ENCODE measurements around the gene GARIN3. TPM values are rescaled to one million over a fixed set of nuclear protein-coding genes. Genes with fewer than 3 reads are reported as not detected.

GARIN3 gene
- total and polyA plus RNA-seq, 9 donors, result not detected

- 87% methylated on average over 7 of the region's 14 CpGs for WGBS (ENCODE audit: insufficient coverage)
- H3K27ac ChIP-seq (ENCODE audit: low read length), result no peak overlapping the region
Observed at GRCh38 chr5:157148734-157149615, 17.1 kb downstream of the GARIN3 start.

GRCh38 chr5:157143127-157143971 is 22.7 kb downstream of the GARIN3 start:
- peak overlapping the region; percentile 97 for H3K27ac ChIP-seq (ENCODE audit: low read length)
- DNase-seq, result peak; percentile 70
- H3K27me3 ChIP-seq (ENCODE audit: control insufficient read depth, insufficient read depth, low read length), result no peaks in the 10 kb centered on the region
- H3K4me3 ChIP-seq (ENCODE audit: low read length), result peak overlapping the region; percentile 100
- 10% methylated on average over 16 of the region's 33 CpGs for WGBS (ENCODE audit: insufficient coverage)
- H3K9me3 ChIP-seq (replicated peaks; ENCODE audit: control insufficient read depth, low read depth, low read length), result no peaks in the 10 kb centered on the region
- H3K4me1 ChIP-seq (ENCODE audit: control insufficient read depth, insufficient read depth, low read length), result peaks cover 17% of the 10 kb centered on the region
- peaks cover 8% of the 10 kb centered on the region for H3K36me3 ChIP-seq (ENCODE audit: control insufficient read depth, insufficient read depth, low read length)

More at GRCh38 chr5:157148734-157149615, 17.1 kb downstream of the GARIN3 start:
- DNase-seq, result peak; percentile 81
- H3K36me3 ChIP-seq (ENCODE audit: control insufficient read depth, insufficient read depth, low read length), result no peaks in the 10 kb centered on the region
- no peaks in the 10 kb centered on the region for H3K4me1 ChIP-seq (ENCODE audit: control insufficient read depth, insufficient read depth, low read length)
- no peak overlapping the region for H3K4me3 ChIP-seq (ENCODE audit: low read length)
- H3K27me3 ChIP-seq (ENCODE audit: control insufficient read depth, insufficient read depth, low read length), result no peaks in the 10 kb centered on the region
- H3K9me3 ChIP-seq (replicated peaks; ENCODE audit: control insufficient read depth, low read depth, low read length), result no peaks in the 10 kb centered on the region

GRCh38 chr5:157142317-157143126 is 23.5 kb downstream of the GARIN3 start, which contains the start of gene MED7:
Gene MED7 (minus strand): TSS chr5:157142865. CDS start chr5:157139431, 3,434 bp downstream.
- peak; percentile 100 for DNase-seq
- peaks cover 12% of the 10 kb centered on the region for H3K36me3 ChIP-seq (ENCODE audit: control insufficient read depth, insufficient read depth, low read length)
- peak within 1 kb of the TSS; percentile 100 for H3K4me3 ChIP-seq (ENCODE audit: low read length)
- no peaks in the 10 kb centered on the region for H3K27me3 ChIP-seq (ENCODE audit: control insufficient read depth, insufficient read depth, low read length)
- H3K27ac ChIP-seq (ENCODE audit: low read length), result peak within 1 kb of the TSS; percentile 97
- H3K9me3 ChIP-seq (replicated peaks; ENCODE audit: control insufficient read depth, low read depth, low read length), result no peaks in the 10 kb centered on the region
- 0% methylated on average over 33 of the region's 48 CpGs for WGBS (ENCODE audit: insufficient coverage)
- H3K4me1 ChIP-seq (ENCODE audit: control insufficient read depth, insufficient read depth, low read length), result peaks cover 17% of the 10 kb centered on the region

GRCh38 chr5:157137691-157138090 is 28.4 kb downstream of the GARIN3 start:
- 100% methylated on average over 1 of the region's 6 CpGs for WGBS (ENCODE audit: insufficient coverage)
- Histone ChIP-seq H3K27me3 (ENCODE audit: control insufficient read depth, insufficient read depth, low read length) (no peaks in the 10 kb centered on the region), H3K36me3 (ENCODE audit: control insufficient read depth, insufficient read depth, low read length) (peaks cover 15% of the 10 kb centered on the region), H3K27ac (ENCODE audit: low read length) (no peak overlapping the region), H3K4me1 (ENCODE audit: control insufficient read depth, insufficient read depth, low read length) (peaks cover 12% of the 10 kb centered on the region), H3K9me3 (replicated peaks; ENCODE audit: control insufficient read depth, low read depth, low read length) (no peaks in the 10 kb centered on the region), H3K4me3 (ENCODE audit: low read length) (no peak overlapping the region)
- DNase-seq, result no peak

- DNase-seq, result no peak
- Histone ChIP-seq H3K9me3 (replicated peaks; ENCODE audit: control insufficient read depth, low read depth, low read length) (no peaks in the 10 kb centered on the region), H3K27ac (ENCODE audit: low read length) (no peak overlapping the region), H3K36me3 (ENCODE audit: control insufficient read depth, insufficient read depth, low read length) (peaks cover under 1% of the 10 kb centered on the region), H3K4me1 (ENCODE audit: control insufficient read depth, insufficient read depth, low read length) (no peaks in the 10 kb centered on the region), H3K4me3 (ENCODE audit: low read length) (no peak overlapping the region), H3K27me3 (ENCODE audit: control insufficient read depth, insufficient read depth, low read length) (no peaks in the 10 kb centered on the region)
- no CpG with 5 or more reads among the region's 1 CpG for WGBS (ENCODE audit: insufficient coverage)
Observed at GRCh38 chr5:157132281-157132612, 33.8 kb downstream of the GARIN3 start.

GRCh38 chr5:157130925-157131324 is 35.1 kb downstream of the GARIN3 start:
- H3K4me3 ChIP-seq (ENCODE audit: low read length), result no peak overlapping the region
- H3K4me1 ChIP-seq (ENCODE audit: control insufficient read depth, insufficient read depth, low read length), result no peaks in the 10 kb centered on the region
- no peaks in the 10 kb centered on the region for H3K36me3 ChIP-seq (ENCODE audit: control insufficient read depth, insufficient read depth, low read length)
- no peak overlapping the region for H3K27ac ChIP-seq (ENCODE audit: low read length)
- H3K9me3 ChIP-seq (replicated peaks; ENCODE audit: control insufficient read depth, low read depth, low read length), result no peaks in the 10 kb centered on the region
- no CpG with 5 or more reads among the region's 7 CpGs for WGBS (ENCODE audit: insufficient coverage)
- H3K27me3 ChIP-seq (ENCODE audit: control insufficient read depth, insufficient read depth, low read length), result no peaks in the 10 kb centered on the region
- DNase-seq, result no peak

GRCh38 chr5:157121709-157122108 is 44.4 kb downstream of the GARIN3 start:
- Histone ChIP-seq H3K27ac (ENCODE audit: low read length) (no peak overlapping the region), H3K9me3 (replicated peaks; ENCODE audit: control insufficient read depth, low read depth, low read length) (peaks cover 7% of the 10 kb centered on the region), H3K27me3 (ENCODE audit: control insufficient read depth, insufficient read depth, low read length) (no peaks in the 10 kb centered on the region), H3K36me3 (ENCODE audit: control insufficient read depth, insufficient read depth, low read length) (no peaks in the 10 kb centered on the region), H3K4me3 (ENCODE audit: low read length) (no peak overlapping the region), H3K4me1 (ENCODE audit: control insufficient read depth, insufficient read depth, low read length) (no peaks in the 10 kb centered on the region)
- no peak for DNase-seq

- no peaks in the 10 kb centered on the region for H3K4me1 ChIP-seq (ENCODE audit: control insufficient read depth, insufficient read depth, low read length)
- no peak for DNase-seq
- no peak overlapping the region for H3K27ac ChIP-seq (ENCODE audit: low read length)
- H3K9me3 ChIP-seq (replicated peaks; ENCODE audit: control insufficient read depth, low read depth, low read length), result peaks cover 7% of the 10 kb centered on the region
- H3K4me3 ChIP-seq (ENCODE audit: low read length), result no peak overlapping the region
- no peaks in the 10 kb centered on the region for H3K27me3 ChIP-seq (ENCODE audit: control insufficient read depth, insufficient read depth, low read length)
- WGBS (ENCODE audit: insufficient coverage), result 33% methylated on average over 1 of the region's 1 CpG
- no peaks in the 10 kb centered on the region for H3K36me3 ChIP-seq (ENCODE audit: control insufficient read depth, insufficient read depth, low read length)
Observed at GRCh38 chr5:157120102-157120501, 46.0 kb downstream of the GARIN3 start.

- Histone ChIP-seq H3K9me3 (replicated peaks; ENCODE audit: control insufficient read depth, low read depth, low read length) (peaks cover 6% of the 10 kb centered on the region), H3K4me1 (ENCODE audit: control insufficient read depth, insufficient read depth, low read length) (no peaks in the 10 kb centered on the region), H3K36me3 (ENCODE audit: control insufficient read depth, insufficient read depth, low read length) (no peaks in the 10 kb centered on the region), H3K27ac (ENCODE audit: low read length) (no peak overlapping the region), H3K4me3 (ENCODE audit: low read length) (no peak overlapping the region), H3K27me3 (ENCODE audit: control insufficient read depth, insufficient read depth, low read length) (no peaks in the 10 kb centered on the region)
- DNase-seq, result no peak
- WGBS (ENCODE audit: insufficient coverage), result 100% methylated on average over 1 of the region's 6 CpGs
Observed at GRCh38 chr5:157116483-157116954, 49.5 kb downstream of the GARIN3 start.
